MM.1S (cell line): Measurements from ENCODE around the gene MXI1.

Experiments
- DNase-seq: peaks from one replicate; pipeline ENCODE4 v3.0.0-alpha.2; 2015
- H2AFZ ChIP-seq: fragments of 300-600 bp; sonication (generic); 2 replicates; pipeline ENCODE4 v1.6.0; 2016; ENCODE audit warnings: antibody characterized with exemption, low read length
- H3F3A ChIP-seq: fragments of 300-600 bp; sonication (generic); 2 replicates; pipeline ENCODE4 v1.6.1; 2016; ENCODE audit warnings: mild to moderate bottlenecking, antibody characterized with exemption, low read length, moderate library complexity, mixed read lengths; ENCODE audit not compliant: insufficient read depth
- H3K27ac ChIP-seq: fragments of 300-600 bp; sonication (generic); 2 replicates; pipeline ENCODE4 v1.5.1; 2016; ENCODE audit warnings: mild to moderate bottlenecking, low read length
- H3K27me3 ChIP-seq: fragments of 300-600 bp; sonication (generic); replicated peaks from 2 replicates; pipeline ENCODE4 v1.6.0; 2016; ENCODE audit warnings: low read length; ENCODE audit not compliant: insufficient read depth
- H3K36me3 ChIP-seq: fragments of 300-600 bp; sonication (generic); replicated peaks from 2 replicates; pipeline ENCODE4 v1.6.1; 2016; ENCODE audit warnings: mild to moderate bottlenecking, low read length, mixed read lengths; ENCODE audit not compliant: insufficient read depth
- H3K4me1 ChIP-seq: fragments of 300-600 bp; sonication (generic); 2 replicates; pipeline ENCODE4 v1.6.1; 2016; ENCODE audit warnings: low read length, mixed read lengths
- H3K4me2 ChIP-seq: fragments of 300-600 bp; sonication (generic); 2 replicates; pipeline ENCODE4 v1.6.0; 2016; ENCODE audit warnings: low read depth, low read length
- H3K4me3 ChIP-seq: fragments of 300-600 bp; sonication (generic); 2 replicates; pipeline ENCODE4 v1.5.1; 2016; ENCODE audit warnings: low read length, mixed read lengths
- H3K79me2 ChIP-seq: fragments of 300-600 bp; sonication (generic); 2 replicates; pipeline ENCODE4 v1.6.1; 2016; ENCODE audit warnings: mixed run types, low read length, mixed read lengths
- H3K9ac ChIP-seq: fragments of 300-600 bp; sonication (generic); 2 replicates; pipeline ENCODE4 v1.6.1; 2016; ENCODE audit warnings: low read length, mixed read lengths
- H3K9me2 ChIP-seq: fragments of 300-600 bp; sonication (generic); replicated peaks from 2 replicates; pipeline ENCODE4 v1.6.1; 2016; ENCODE audit warnings: mild to moderate bottlenecking, low read length, mixed read lengths; ENCODE audit not compliant: insufficient read depth
- H3K9me3 ChIP-seq: fragments of 300-600 bp; sonication (generic); replicated peaks from 2 replicates; pipeline ENCODE4 v1.6.1; 2016; ENCODE audit warnings: mild to moderate bottlenecking, low read length, mixed read lengths; ENCODE audit not compliant: insufficient read depth
- H4K20me1 ChIP-seq: fragments of 300-600 bp; sonication (generic); 2 replicates; pipeline ENCODE4 v1.6.1; 2016; ENCODE audit warnings: mild to moderate bottlenecking, low read length, moderate library complexity, mixed read lengths; ENCODE audit not compliant: insufficient read depth
- CTCF ChIP-seq: fragments of 300-600 bp; sonication (generic); IDR thresholded peaks from 2 replicates; pipeline ENCODE4 v1.5.1; 2016; ENCODE audit warnings: antibody characterized with exemption, low read length, mixed read lengths
- EZH2 ChIP-seq: fragments of 300-600 bp; sonication (generic); optimal IDR thresholded peaks from 2 replicates; pipeline ENCODE3; 2017; ENCODE audit warnings: low read depth, mild to moderate bottlenecking, antibody characterized with exemption, low read length, mixed read lengths
- EZH2phosphoT487 ChIP-seq: fragments of 300-600 bp; sonication (generic); IDR thresholded peaks from 2 replicates; pipeline ENCODE4 v1.6.1; 2018; ENCODE audit warnings: antibody characterized with exemption, low read length

The MXI1 gene

GRCh38 chr10:110305767-110306451 lies 98.5 kb downstream of the MXI1 start:
- Histone ChIP-seq H4K20me1 (no peaks in the 10 kb centered on the region), H3K4me1 (peaks cover 25% of the 10 kb centered on the region), H3K36me3 (peaks cover 10% of the 10 kb centered on the region; the same call in 1 of the 2 replicates), H3K27me3 (no peaks in the 10 kb centered on the region), H3F3A (peaks cover 11% of the 10 kb centered on the region), H2AFZ (peak overlapping the region; percentile 40; the same call in 1 of the 2 replicates), H3K27ac (peak overlapping the region; percentile 72; the same call in 1 of the 2 replicates), H3K9me3 (no peaks in the 10 kb centered on the region), H3K9ac (no peak overlapping the region; the same call in 1 of the 2 replicates), H3K4me2 (peak overlapping the region; percentile 48; the same call in 1 of the 2 replicates), H3K79me2 (peaks cover 38% of the 10 kb centered on the region), H3K4me3 (peak overlapping the region; percentile 31; the same call in 1 of the 2 replicates), H3K9me2 (no peaks in the 10 kb centered on the region)
- TF ChIP-seq EZH2phosphoT487 (no peak), CTCF (peak; percentile 73), EZH2 (no peak)
- peak; percentile 89 for DNase-seq

- peaks cover 33% of the 10 kb centered on the region for H3K79me2 ChIP-seq
- no peak overlapping the region; the same call in 1 of the 2 replicates for H3K9ac ChIP-seq
- peak overlapping the region; percentile 48; the same call in 1 of the 2 replicates for H3K4me2 ChIP-seq
- peak overlapping the region; percentile 40; the same call in 1 of the 2 replicates for H2AFZ ChIP-seq
- no peaks in the 10 kb centered on the region for H3K9me3 ChIP-seq
- peak overlapping the region; percentile 31; the same call in 1 of the 2 replicates for H3K4me3 ChIP-seq
- H3K4me1 ChIP-seq: peaks cover 28% of the 10 kb centered on the region
- no peak for DNase-seq
- H3K27me3 ChIP-seq: no peaks in the 10 kb centered on the region
- H4K20me1 ChIP-seq: no peaks in the 10 kb centered on the region
- H3K9me2 ChIP-seq: no peaks in the 10 kb centered on the region
- no peak overlapping the region for H3K27ac ChIP-seq
- H3K36me3 ChIP-seq: peaks cover 10% of the 10 kb centered on the region; the same call in 1 of the 2 replicates
- H3F3A ChIP-seq: peaks cover 11% of the 10 kb centered on the region
- TF ChIP-seq EZH2: no peak
- no peak for TF ChIP-seq EZH2phosphoT487
- TF ChIP-seq CTCF: no peak
Measured at GRCh38 chr10:110306452-110306768, 99.0 kb downstream of the MXI1 start.

GRCh38 chr10:110307805-110308204 lies 100.4 kb downstream of the MXI1 start:
- Histone ChIP-seq H3K4me2 (no peak overlapping the region), H3K36me3 (no peaks in the 10 kb centered on the region; the same call in 1 of the 2 replicates), H2AFZ (no peak overlapping the region), H4K20me1 (no peaks in the 10 kb centered on the region), H3K9me3 (no peaks in the 10 kb centered on the region), H3K27me3 (no peaks in the 10 kb centered on the region), H3K4me1 (peaks cover 25% of the 10 kb centered on the region; the same call in 1 of the 2 replicates), H3K4me3 (no peak overlapping the region), H3K79me2 (peaks cover 19% of the 10 kb centered on the region), H3F3A (peaks cover 11% of the 10 kb centered on the region), H3K27ac (no peak overlapping the region), H3K9me2 (no peaks in the 10 kb centered on the region), H3K9ac (no peak overlapping the region)
- no peak for TF ChIP-seq EZH2
- no peak for TF ChIP-seq EZH2phosphoT487
- no peak for DNase-seq

- Histone ChIP-seq H3K27ac (no peak overlapping the region), H3F3A (peaks cover 3% of the 10 kb centered on the region; the same call in 1 of the 2 replicates), H2AFZ (no peak overlapping the region), H3K9ac (no peak overlapping the region), H3K36me3 (no peaks in the 10 kb centered on the region), H3K4me3 (no peak overlapping the region), H3K4me1 (peaks cover 17% of the 10 kb centered on the region; the same call in 1 of the 2 replicates), H3K27me3 (no peaks in the 10 kb centered on the region), H3K9me3 (no peaks in the 10 kb centered on the region), H4K20me1 (no peaks in the 10 kb centered on the region), H3K4me2 (no peak overlapping the region), H3K79me2 (no peaks in the 10 kb centered on the region), H3K9me2 (no peaks in the 10 kb centered on the region)
- DNase-seq: no peak
- TF ChIP-seq EZH2phosphoT487: no peak
- no peak for TF ChIP-seq CTCF
- TF ChIP-seq EZH2: no peak
Measured at GRCh38 chr10:110310741-110311140, 103.3 kb downstream of the MXI1 start.
